ENCODE results near the gene PDZD8. TPM values are rescaled to one million over a fixed set of nuclear protein-coding genes. Genes with fewer than 3 reads are reported as not detected.

Gene PDZD8
- total RNA-seq, 2 donors from 2014 or later: 13.1 to 16.6 TPM

DNA sequence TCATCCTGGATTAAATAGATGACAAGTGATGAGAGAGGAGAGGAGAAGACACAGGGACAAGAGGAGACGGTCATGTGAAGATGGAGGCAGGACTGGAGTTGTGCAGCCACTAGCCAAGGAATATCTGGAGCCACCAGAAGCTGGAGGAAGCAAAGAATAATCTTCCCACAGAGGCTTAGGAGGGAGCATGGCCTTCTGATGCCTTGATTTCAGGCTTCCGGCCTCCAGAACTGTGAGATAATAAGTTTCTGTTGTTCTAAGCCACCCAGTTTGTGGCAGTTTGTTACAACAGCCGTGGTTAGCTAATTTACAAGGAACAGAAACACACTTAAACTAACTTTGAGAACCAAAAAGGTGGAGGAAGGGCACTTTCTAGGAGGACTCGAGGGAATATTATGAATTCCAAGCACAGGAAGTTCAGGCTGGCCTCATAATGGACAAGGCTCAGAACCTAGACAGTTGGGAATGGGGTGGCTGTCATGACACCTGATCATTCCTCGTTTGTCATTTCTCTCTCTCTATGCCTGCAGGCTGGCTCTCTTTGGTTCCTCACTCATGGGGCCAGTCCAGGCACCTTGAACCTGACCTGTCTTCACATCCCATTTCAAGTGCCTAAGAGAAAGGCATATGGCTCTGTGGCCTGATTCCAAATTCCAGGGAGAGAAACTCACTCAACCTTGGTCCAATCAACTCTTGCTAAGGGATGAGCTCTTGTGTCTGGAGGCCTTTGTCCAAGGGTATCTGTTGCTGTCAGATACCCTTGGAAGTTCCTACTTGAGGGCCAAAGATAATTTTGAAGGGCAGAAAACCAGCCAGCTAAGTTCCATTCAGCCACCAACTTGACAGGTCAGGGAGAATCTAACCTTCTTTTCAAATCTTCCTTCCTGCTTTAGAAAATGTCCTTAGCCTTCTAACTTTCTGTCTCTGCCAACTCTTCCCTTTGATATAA is 33.5 kb upstream of the PDZD8 start:
- Mint-ChIP-seq H3K27ac (no peak overlapping the region), H3K9me3 (no peaks in the 10 kb centered on the region), H3K36me3 (no peaks in the 10 kb centered on the region)
- DNase-seq (ENCODE audit: low spot score in 2 of 2): no peak
- no peak for ATAC-seq

DNA sequence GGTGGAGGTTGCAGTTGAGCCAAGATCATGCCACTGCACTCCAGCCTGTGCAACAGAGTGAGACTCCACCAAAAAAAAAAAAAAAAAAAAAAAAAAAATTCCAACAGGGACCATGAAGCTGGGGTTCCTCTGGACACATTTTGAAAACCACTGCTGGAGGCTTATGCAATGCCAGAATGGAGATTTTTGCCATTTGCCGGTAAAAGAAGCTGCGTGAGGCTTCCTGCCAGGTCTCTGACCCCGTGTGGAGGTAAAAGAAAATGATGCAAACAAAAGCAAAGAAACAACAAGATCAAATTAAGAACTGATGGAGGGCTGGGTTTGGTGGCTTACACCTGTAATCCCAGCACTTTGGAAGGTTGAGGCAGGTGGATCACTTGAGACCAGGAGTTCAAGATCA is 30.5 kb upstream of the PDZD8 start:
- Mint-ChIP-seq H3K9me3 (no peaks in the 10 kb centered on the region), H3K27ac (no peak overlapping the region), H3K36me3 (no peaks in the 10 kb centered on the region)
- ATAC-seq (no peak), DNase-seq (ENCODE audit: low spot score in 2 of 2) (no peak)

DNA sequence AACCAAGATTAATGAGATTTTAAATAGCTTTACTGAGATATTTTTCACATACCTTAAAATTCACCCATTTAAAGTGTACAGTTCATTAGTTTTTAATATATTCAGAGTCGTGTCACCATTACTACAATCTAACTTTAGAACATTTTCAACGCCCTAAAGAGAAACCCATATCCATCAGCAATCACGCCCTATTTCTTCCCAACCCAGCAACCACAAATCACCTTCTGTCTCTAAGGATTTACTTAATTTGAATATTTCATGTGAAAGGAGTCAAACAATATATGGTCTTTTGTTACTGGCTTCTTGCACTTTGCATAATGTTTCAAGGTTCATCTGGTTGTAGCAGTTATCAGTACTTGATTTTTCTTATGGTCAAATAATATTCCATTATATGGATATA is 25.1 kb upstream of the PDZD8 start:
- no peaks in the 10 kb centered on the region for H3K9me3 Mint-ChIP-seq
- ATAC-seq (no peak), DNase-seq (ENCODE audit: low spot score in 2 of 2) (no peak)
- H3K27ac Mint-ChIP-seq: no peak overlapping the region
- no peaks in the 10 kb centered on the region for H3K36me3 Mint-ChIP-seq

DNA sequence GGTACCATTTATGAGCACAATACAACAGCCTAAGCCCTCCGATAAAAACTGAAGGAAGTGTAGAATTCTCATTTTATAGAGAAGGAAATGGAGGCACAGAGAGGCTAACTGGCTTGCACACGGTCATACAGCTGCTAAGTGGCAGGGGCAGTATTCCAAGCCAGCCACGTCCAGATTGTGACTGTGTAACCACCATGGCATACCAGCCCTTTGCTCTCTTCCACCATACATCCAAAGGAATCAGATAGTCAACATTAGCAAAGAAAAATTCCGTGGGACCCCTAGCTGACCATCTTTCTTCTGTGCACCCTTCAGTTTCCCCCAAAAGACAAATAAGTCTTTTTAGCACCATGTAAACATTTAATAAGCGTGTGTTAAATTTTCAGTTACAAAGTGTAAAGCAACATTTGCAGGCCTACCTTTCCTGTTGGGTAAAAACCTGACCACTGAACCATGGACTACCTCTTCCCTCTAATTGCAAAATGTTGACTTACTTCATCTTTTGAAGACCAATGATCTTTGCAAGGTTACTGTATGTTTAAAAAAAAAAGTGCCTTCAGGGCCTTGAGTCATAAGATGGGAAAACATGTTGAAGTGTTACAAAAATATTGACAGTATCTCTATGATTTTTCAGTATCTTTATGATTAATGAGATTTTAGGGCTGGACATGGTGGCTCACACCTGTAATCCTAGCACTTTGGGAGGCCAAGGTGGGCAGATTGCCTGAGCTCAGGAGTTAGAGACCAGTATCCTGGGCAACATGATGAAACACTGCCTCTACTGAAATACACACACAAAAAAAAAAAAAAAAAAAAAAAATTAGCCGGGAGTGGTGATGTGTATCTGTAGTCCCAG is 24.3 kb upstream of the PDZD8 start:
- Mint-ChIP-seq H3K27ac (no peak overlapping the region), H3K36me3 (no peaks in the 10 kb centered on the region), H3K9me3 (no peaks in the 10 kb centered on the region)
- DNase-seq (ENCODE audit: low spot score in 2 of 2): no peak
- no peak for ATAC-seq

DNA sequence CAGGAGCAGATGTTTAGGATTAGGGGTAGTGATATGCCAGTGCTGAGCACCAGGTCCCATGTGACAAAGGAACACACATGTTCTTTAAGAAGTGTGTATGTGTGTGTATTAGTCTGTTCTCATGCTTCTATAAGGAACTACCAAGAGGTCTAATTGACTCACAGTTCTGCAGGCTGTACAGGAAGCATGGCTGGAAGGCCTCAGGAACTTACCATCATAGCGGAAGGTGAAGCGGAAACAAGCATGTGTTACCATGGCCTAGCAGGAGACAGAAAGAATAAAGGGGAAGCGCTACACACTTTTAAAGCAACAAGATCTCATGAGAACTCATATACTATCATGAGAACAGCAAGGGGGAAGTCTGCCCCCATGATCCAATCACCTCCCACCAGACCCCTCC is 22.8 kb upstream of the PDZD8 start:
- ATAC-seq: no peak

DNA sequence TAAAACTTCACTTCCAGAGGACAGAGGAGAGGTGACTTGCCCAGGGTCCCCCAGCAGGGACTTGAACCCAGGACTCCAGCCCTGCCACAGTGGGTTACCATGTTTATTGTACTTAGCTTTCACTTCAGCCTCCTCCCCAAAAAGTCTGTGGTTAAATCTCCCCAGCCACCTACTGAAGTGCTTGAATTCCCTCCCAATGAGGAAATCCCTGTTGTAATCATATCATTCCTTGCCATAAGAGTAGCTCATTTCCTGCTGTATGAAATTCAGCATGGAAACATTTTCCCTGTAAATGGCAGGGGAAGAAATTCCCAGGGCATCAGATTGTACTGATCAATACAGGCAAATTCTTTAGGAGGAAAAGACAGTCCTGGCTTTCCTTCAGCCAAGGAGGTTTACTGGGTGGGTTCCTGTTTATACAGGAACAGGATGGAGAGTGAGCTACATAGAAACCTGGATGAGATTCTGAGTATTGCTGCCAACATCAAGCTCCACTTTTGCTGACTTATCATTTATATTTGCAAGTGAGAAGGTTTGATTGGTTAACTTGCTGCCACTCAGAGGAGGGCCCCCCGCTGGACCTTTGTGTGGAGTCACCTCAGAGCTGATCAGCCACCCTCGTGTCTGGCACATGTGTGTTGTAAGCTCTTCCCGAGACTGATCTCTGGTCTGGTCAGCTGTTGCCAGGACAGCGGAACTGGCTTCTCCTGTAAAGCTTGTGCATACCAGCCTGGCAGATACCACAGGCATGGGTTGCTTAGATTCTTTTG is 16.4 kb upstream of the PDZD8 start:
- H3K36me3 Mint-ChIP-seq: no peaks in the 10 kb centered on the region
- H3K9me3 Mint-ChIP-seq: no peaks in the 10 kb centered on the region
- no peak for DNase-seq (ENCODE audit: low spot score in 2 of 2)
- no peak overlapping the region for H3K27ac Mint-ChIP-seq
- no peak for ATAC-seq

More for the DNA sequence above, 22.8 kb upstream of the PDZD8 start:
- Mint-ChIP-seq H3K36me3 (no peaks in the 10 kb centered on the region), H3K9me3 (no peaks in the 10 kb centered on the region), H3K27ac (no peak overlapping the region)
- DNase-seq (ENCODE audit: low spot score in 2 of 2): no peak

DNA sequence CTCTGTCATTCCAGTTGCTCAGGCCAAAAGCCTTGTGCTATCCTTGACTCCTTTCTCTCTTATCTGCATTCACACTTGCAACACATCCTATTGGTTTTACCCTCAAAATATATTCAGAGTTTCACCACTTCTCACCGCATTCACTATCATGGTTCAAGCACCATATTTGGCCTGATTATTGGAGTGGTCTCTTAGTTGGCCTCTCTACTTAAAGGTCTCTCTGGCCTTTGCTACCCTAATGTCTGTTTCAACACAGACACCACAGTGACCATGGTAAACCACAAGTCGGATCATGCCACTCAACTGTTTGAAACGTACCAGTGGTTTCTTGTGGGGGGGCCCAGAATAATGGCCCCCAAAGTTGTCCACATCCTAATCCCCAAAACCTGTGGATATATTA is 15.2 kb upstream of the PDZD8 start:
- ATAC-seq: no peak
- no peaks in the 10 kb centered on the region for H3K9me3 Mint-ChIP-seq
- no peak for DNase-seq (ENCODE audit: low spot score in 2 of 2)
- no peak overlapping the region for H3K27ac Mint-ChIP-seq
- H3K36me3 Mint-ChIP-seq: no peaks in the 10 kb centered on the region

DNA sequence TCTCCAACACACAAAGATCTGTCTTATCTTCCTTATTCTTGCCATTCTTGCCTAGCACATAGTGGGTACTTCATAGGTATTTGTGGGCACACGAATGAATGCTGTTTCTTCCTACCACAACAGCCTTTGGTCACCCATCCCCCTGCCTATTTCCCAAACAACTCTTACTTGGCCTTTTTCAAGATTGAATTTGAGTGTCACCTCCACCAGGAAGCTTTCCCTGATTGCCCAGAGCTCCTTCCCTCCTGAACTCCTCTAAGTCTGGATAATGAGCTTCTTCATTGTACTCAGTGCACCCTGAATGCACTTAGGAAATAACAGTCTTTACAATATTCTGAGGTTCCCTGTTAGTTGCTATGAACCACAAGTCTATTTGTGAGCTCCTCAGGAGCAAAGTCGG is 11.6 kb upstream of the PDZD8 start:
- no peaks in the 10 kb centered on the region for H3K9me3 Mint-ChIP-seq
- DNase-seq (ENCODE audit: low spot score in 2 of 2): no peak
- no peaks in the 10 kb centered on the region for H3K36me3 Mint-ChIP-seq
- ATAC-seq: no peak
- H3K27ac Mint-ChIP-seq: no peak overlapping the region

DNA sequence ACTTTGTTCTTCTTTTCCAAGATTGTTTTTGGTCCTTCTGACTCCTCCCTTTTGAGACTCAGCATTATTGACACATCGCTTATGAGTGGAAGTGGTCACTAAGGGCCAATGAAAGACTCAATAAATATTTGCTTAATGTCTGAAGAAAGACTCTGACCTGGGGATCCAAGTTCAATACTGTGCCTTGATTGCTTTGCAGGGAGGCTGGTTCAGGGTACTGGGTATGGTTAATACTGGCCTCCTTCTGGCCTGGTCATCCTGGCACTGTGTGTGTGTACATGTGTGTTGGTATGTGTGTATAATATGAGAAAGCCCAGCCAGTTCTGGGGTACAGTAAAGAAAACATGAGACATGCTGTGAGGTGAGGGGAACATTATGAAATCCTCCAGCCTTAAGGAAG is 7.6 kb upstream of the PDZD8 start:
- Mint-ChIP-seq H3K9me3 (no peaks in the 10 kb centered on the region), H3K27ac (no peak overlapping the region), H3K36me3 (no peaks in the 10 kb centered on the region)
- no peak for ATAC-seq
- no peak for DNase-seq (ENCODE audit: low spot score in 2 of 2)

DNA sequence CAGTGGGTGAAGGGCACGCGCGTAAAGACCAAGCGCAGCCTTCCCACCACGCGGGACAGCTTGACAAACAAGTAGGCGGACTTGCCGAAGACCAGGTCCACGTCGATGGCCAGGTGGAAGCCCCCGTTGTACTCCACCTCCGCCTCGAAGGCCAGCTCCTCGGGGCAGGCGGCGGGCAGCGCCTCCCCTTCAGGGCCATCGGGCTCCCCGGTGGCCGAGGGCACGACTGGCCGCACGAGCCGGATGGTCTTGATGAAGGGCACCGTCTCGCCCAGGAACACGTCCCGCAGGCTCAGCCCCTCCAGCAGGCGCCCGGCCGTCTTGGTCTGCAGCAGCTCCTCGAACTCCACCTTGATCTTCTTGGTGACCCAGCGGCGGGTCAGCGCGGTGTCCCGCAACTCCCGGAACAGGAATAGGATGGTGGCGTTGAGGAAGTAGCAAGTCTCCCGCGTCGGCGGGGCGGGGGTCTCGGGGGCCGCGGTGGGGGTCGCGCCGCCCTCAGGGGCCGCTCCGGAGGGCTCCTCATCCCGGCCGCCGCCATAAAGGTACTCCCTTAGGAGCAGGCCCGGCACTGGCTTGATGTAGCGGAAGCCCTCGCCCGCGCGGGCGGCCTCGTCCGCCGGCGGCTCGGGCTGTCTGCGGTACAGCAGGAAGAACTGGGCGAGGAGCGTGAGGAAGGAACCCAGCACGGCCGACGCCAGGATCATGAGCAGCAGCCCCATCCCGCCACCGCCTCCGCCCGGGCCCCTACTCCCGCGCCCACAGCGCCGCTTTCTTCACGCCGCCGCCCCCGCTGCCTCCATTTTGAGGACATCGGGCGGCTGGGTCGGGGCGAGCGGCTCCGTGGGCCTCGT is 507 bp downstream of the PDZD8 start:
- Mint-ChIP-seq H3K9me3 (no peaks in the 10 kb centered on the region), H3K36me3 (peaks cover under 1 to 10% of the 10 kb centered on the region in 2 donors), H3K27ac (peak overlapping the region; percentile 60 to 86)
- ATAC-seq (peak; percentile 52 to 58), DNase-seq (ENCODE audit: low spot score in 2 of 2) (peak; percentile 36 to 75)

DNA sequence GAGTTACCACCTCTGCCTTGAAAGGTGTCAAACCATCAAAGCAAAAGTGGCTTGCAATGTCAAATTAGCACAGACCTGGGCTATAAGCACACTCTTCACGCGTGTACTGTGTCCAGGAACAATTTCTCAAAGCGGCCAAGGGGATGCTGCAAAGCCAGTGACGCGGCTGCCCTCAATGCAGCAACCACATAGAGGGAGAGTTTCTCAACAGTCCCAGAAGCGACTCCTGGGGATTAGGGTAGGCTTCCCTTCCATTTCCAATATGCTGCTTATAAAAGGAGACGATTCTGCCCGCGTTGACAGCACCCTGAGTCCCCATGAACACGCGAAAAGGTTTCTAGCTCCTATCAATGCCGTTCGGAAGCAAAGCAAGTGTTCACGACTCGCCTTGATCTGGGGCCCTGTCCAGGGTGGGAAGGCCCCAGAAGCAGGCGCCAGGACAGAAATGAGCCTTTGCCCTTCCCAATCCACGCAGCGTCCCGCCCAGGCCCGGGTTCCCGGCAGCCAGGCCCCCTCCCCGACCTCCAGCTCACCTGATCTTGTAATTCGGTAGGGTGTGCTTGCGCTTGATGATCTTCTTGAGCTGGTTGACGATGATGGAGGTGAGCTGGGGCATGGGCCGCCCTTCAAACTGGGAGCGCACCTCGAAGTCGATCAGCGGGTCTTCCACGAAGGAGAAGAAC is 1.3 kb downstream of the PDZD8 start:
- H3K36me3 Mint-ChIP-seq: peaks cover 4 to 16% of the 10 kb centered on the region in 2 donors
- ATAC-seq (peak; percentile 32 to 40), DNase-seq (ENCODE audit: low spot score in 2 of 2) (peak; percentile 22 to 61)
- H3K9me3 Mint-ChIP-seq: no peaks in the 10 kb centered on the region
- H3K27ac Mint-ChIP-seq: peak overlapping the region; percentile 60 to 86

DNA sequence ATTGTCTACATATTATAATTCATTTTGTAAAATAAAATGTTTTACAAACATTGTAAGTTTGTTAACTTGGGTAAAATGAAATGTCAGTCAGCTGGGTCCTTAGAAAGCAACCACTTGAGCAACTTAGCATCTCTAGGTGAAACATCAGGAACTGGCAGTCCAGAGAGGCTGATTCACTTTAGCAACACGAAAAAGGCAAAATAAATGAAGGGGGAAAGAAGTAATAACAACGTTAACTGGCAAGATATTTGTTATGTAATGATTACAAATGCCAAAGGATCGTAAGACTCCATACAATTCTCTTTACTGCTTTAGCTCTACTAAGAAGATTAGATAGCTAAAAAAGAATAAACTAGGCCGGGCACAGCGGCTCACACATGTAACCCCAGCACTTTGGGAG is 5.0 kb downstream of the PDZD8 start:
- ATAC-seq (no peak), DNase-seq (ENCODE audit: low spot score in 2 of 2) (no peak)
- H3K27ac Mint-ChIP-seq: no peak overlapping the region

DNA sequence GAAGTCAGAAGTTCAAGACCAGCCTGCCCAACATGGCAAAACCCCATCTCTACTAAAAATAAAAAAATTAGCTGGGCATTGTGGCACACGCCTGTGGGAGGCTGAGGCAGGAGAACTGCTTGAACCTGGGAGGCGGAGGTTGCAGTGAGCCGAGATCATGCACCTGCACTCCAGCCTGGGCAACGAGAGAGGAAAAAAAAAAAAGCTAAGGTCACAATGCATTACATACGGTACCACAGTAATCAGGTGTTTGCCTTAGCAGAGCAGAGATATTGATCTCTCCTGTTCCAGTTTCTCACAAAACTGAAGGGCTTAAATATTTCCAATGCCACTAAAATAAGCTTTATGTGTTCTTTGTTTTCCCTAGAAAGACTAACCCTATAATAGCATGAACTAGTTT is 7.5 kb downstream of the PDZD8 start:
- no peak overlapping the region for H3K27ac Mint-ChIP-seq
- H3K9me3 Mint-ChIP-seq: no peaks in the 10 kb centered on the region
- peaks cover 4 to 10% of the 10 kb centered on the region in 2 donors for H3K36me3 Mint-ChIP-seq
- ATAC-seq: no peak
- no peak for DNase-seq (ENCODE audit: low spot score in 2 of 2)

More for the DNA sequence above, 5.0 kb downstream of the PDZD8 start:
- peaks cover 4 to 16% of the 10 kb centered on the region in 2 donors for H3K36me3 Mint-ChIP-seq
- no peaks in the 10 kb centered on the region for H3K9me3 Mint-ChIP-seq

DNA sequence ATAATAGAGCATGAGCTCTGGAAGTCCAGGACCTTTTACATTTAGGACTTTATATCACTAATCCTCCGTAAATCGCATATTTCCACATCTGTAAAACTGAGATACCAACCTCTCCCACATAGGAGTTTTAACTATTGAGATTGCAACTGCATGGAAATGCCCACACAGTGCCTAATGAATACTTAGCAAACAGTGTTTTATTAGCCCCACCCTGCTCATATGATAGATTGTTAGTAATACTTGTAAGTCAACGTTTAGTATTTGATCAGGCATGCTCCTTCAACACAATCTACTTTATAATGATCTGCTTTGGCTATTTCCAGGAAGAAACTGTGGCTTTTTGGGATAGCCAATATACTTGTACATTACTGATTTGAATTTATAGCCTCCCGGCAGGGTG is 8.5 kb downstream of the PDZD8 start:
- no peaks in the 10 kb centered on the region for H3K9me3 Mint-ChIP-seq
- peaks cover 4 to 6% of the 10 kb centered on the region in 2 donors for H3K36me3 Mint-ChIP-seq
- ATAC-seq: no peak
- no peak overlapping the region for H3K27ac Mint-ChIP-seq
- no peak for DNase-seq (ENCODE audit: low spot score in 2 of 2)

DNA sequence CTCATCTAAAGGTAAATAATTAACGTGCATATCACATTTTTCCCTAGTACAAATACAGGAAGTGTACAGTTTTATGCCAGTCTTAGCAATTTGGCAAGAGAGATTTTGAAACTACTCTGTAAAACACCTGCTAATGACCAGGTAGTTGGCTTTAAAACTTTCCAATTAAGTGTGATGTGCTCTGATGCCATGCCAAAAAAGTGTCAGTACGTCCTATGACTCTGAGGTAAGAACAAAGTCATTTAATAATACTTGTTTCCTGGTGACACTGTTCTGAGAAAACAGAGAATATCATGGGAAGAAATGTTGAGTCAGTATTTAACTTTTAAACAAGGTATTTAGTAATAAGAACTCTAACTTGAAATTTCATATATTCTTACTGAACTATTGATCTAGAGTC is 9.6 kb downstream of the PDZD8 start:
- ATAC-seq: peak in 1 of 2 donors; percentile 67
- no peak for DNase-seq (ENCODE audit: low spot score in 2 of 2)
- H3K9me3 Mint-ChIP-seq: no peaks in the 10 kb centered on the region
- peaks cover 4 to 6% of the 10 kb centered on the region in 2 donors for H3K36me3 Mint-ChIP-seq
- no peak overlapping the region for H3K27ac Mint-ChIP-seq
